Measurements from ENCODE around the gene NPR3. TPM values are rescaled to one million over a fixed set of nuclear protein-coding genes. Genes with fewer than 3 reads are reported as not detected.

The NPR3 gene
- total and polyA plus RNA-seq, 2 of the 8 experiments (the other 6 are each of a cell fraction or from before 2014, with no cell fraction given) = not detected

GRCh38 chr5:32754284-32754683 lies 43.2 kb downstream of the NPR3 start:
- Histone ChIP-seq H3K9me3 (ENCODE audit: insufficient read depth in 2 of 2, low read depth in 1 of 2, low read length in 1 of 2) (no peaks in the 10 kb centered on the region; a peak in 1 of 4 replicates), H2AFZ (ENCODE audit: low read length) (no peak overlapping the region), H2BK120ac (replicated peaks; ENCODE audit: low read depth, low read length) (no peak overlapping the region), H3K36me3 (ENCODE audit: control insufficient read depth in 2 of 4, insufficient read depth in 4 of 4, low read length in 3 of 4) (no peaks in the 10 kb centered on the region), H4K5ac (ENCODE audit: insufficient read length, low read depth, low read length) (no peak overlapping the region), H3K79me2 (ENCODE audit: control insufficient read depth in 1 of 2, insufficient read depth in 2 of 2, low read length in 2 of 2) (no peaks in the 10 kb centered on the region), H2BK5ac (ENCODE audit: low read depth, low read length) (no peak overlapping the region), H3K14ac (ENCODE audit: insufficient read length) (no peak overlapping the region), H3K4me2 (ENCODE audit: insufficient read depth in 1 of 2, low read depth in 2 of 2, low read length in 2 of 2) (no peak overlapping the region), H3K18ac (ENCODE audit: extremely low read depth, low read length) (no peak overlapping the region), H4K20me1 (replicated peaks in 1 of 2; ENCODE audit: control insufficient read depth in 1 of 2, insufficient read depth in 2 of 2, low read length in 2 of 2) (no peaks in the 10 kb centered on the region), H4K8ac (ENCODE audit: extremely low read depth, insufficient read depth, low read length) (no peak overlapping the region), H3K9ac (replicated peaks in 1 of 4; ENCODE audit: extremely low read depth in 1 of 4, low read depth in 3 of 4, low read length in 3 of 4) (no peak overlapping the region), H2BK15ac (ENCODE audit: low read length) (no peak overlapping the region), H4K91ac (replicated peaks; ENCODE audit: insufficient read length, low read length) (no peak overlapping the region), H3K23me2 (ENCODE audit: low read depth, low read length) (no peaks in the 10 kb centered on the region; the same call in 1 of the 2 replicates), H2BK12ac (ENCODE audit: low read depth, low read length) (no peak overlapping the region), H3K4ac (replicated peaks; ENCODE audit: insufficient read length, low read depth, low read length) (no peak overlapping the region), H3K79me1 (ENCODE audit: low read depth, low read length) (no peaks in the 10 kb centered on the region), H2BK20ac (ENCODE audit: low read length) (no peak overlapping the region), H3K4me3 (ENCODE audit: extremely low read depth in 1 of 4, insufficient read depth in 2 of 4, low read depth in 3 of 4, low read length in 4 of 4) (no peak overlapping the region), H3K23ac (ENCODE audit: insufficient read length) (no peak overlapping the region), H3K56ac (replicated peaks; ENCODE audit: insufficient read length, low read depth, low read length) (no peak overlapping the region), H3K4me1 (replicated peaks in 1 of 4; ENCODE audit: control insufficient read depth in 3 of 4, insufficient read depth in 4 of 4, low read length in 3 of 4) (peaks cover 0 to 3% (median 0%) of the 10 kb centered on the region in 4 experiments; a peak in 1 of 7 replicates), H3K27ac (ENCODE audit: low read depth, low read length) (no peak overlapping the region), H3K27me3 (replicated peaks in 1 of 4; ENCODE audit: control insufficient read depth in 3 of 4, extremely low read depth in 1 of 4, insufficient read depth in 3 of 4, low read length in 3 of 4) (no peaks in the 10 kb centered on the region), H2AK5ac (ENCODE audit: low read depth, low read length) (no peak overlapping the region)
- TF ChIP-seq ASH2L (IDR thresholded peaks at IDR 0.05; ENCODE audit: low read length) = no peak
- TF ChIP-seq HDAC6 (IDR thresholded peaks at IDR 0.05; ENCODE audit: low read depth, low read length) = no peak
- no peak for TF ChIP-seq E2F6 (IDR thresholded peaks at IDR 0.05)
- FAIRE-seq = no peak
- WGBS, 2 experiments (ENCODE audit: extremely low coverage in 1 of 2, insufficient coverage in 1 of 2, insufficient read length in 1 of 2, insufficient replicate concordance in 2 of 2, low coverage in 1 of 2, low lambda C conversion rate in 2 of 2, missing lambda C conversion rate in 1 of 2) = 82% methylated on average over 1 of the region's 1 CpG; no CpG with 5 or more reads in 1 of the 2 experiments
- DNase-seq (ENCODE audit: low read depth in 1 of 2, low spot score in 2 of 2) = no peak
- CTCF ChIA-PET (ENCODE audit: partially characterized antibody) = interaction anchor here (0.7 to 1.7 kb wide), 4 partner anchors 11 to 125 kb away, joined by 3 to 4 read pairs (median 3); no protein-coding TSS in a partner anchor
- POLR2A ChIA-PET (ENCODE audit: partially characterized antibody) = no interaction called here

All from H1 (cell line).